Chondrocyte (in vitro differentiated cells): Measurements from ENCODE around the gene STK32A. TPM values are rescaled to one million over a fixed set of nuclear protein-coding genes. Genes with fewer than 3 reads are reported as not detected.
"Not testable (repeated sequence)": the region's sequence is repeated elsewhere in the genome, so short reads cannot be mapped to it uniquely, and the experiment has no call there.

Experiments
- DNase-seq: peaks from one replicate; pipeline ENCODE4 v3.0.0; 2021; ENCODE audit warnings: mixed read lengths, low spot score
- H3K27ac Mint-ChIP-seq: one replicate; pipeline ENCODE4 v1.8.0; 2021; ENCODE audit warnings: mild to moderate bottlenecking, moderate library complexity, mixed read lengths; ENCODE audit not compliant: unreplicated experiment
- H3K27me3 Mint-ChIP-seq: 2 replicates; pipeline ENCODE4 v1.8.0; 2021; ENCODE audit warnings: low read depth, mixed read lengths
- H3K36me3 Mint-ChIP-seq: 2 replicates; pipeline ENCODE4 v1.8.0; 2021; ENCODE audit warnings: low read depth, mixed read lengths
- H3K4me1 Mint-ChIP-seq: 2 replicates; pipeline ENCODE4 v1.8.0; 2021; ENCODE audit warnings: low read depth, mild to moderate bottlenecking, mixed read lengths
- H3K4me3 Mint-ChIP-seq: one replicate; pipeline ENCODE4 v1.8.0; 2021; ENCODE audit warnings: mild to moderate bottlenecking, moderate library complexity, mixed read lengths; ENCODE audit not compliant: unreplicated experiment
- H3K9me3 Mint-ChIP-seq: 2 replicates; pipeline ENCODE4 v1.8.0; 2021; ENCODE audit warnings: low read depth, mixed read lengths
- CTCF ChIP-seq: fragments of 200-600 bp; sonication (generic); IDR thresholded peaks from 2 replicates; pipeline ENCODE4 v1.5.0; 2021; ENCODE audit warnings: antibody characterized with exemption, mild to moderate bottlenecking, moderate library complexity
- total RNA-seq: library from RNA; stranded (reverse); gene quantifications from 3 replicates; pipeline ENCODE4 v1.2.1, GENCODE V29; 2021

Gene STK32A
- total RNA-seq, 1 donor from 2014 or later, result 0.12 TPM

DNA sequence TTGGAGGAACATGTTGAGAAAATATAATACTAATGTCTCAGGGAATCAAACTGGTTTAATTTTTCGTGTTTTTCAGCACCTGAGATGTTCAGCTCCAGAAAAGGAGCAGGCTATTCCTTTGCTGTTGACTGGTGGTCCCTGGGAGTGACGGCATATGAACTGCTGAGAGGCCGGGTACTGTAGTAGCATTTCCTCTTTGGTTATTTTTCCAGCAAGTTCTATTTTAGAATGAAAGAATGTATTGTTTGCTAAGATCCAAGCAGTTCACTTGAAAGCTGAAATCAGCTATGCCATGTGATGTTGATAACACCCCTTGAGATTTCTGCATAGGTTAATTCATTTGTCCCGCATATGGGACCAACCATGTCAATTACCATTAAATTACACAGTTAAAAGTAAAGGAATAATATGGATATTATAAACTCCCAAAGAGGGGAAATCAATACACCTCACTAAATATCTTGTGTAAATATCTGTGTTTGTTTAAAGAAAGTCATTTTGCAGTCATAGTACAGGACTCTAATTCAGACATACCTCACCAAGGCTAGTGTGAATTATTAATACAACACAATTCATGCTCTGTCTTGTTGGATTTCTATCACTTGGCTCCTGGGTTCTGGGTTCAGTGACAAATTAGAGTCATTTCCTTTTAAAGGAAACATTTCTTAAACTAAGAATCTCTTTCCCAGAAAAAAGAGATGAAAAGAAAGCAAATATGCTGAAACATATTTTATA lies 126.8 kb downstream of the STK32A start:
- Mint-ChIP-seq H3K9me3 (no peaks in the 10 kb centered on the region), H3K36me3 (no peaks in the 10 kb centered on the region), H3K27ac (no peak overlapping the region), H3K4me1 (peaks cover 17% of the 10 kb centered on the region), H3K27me3 (peaks cover 11% of the 10 kb centered on the region), H3K4me3 (no peak overlapping the region)
- no peak for DNase-seq
- no peak for TF ChIP-seq CTCF

- H3K36me3 Mint-ChIP-seq, DNase-seq, H3K27ac Mint-ChIP-seq, H3K4me3 Mint-ChIP-seq, H3K9me3 Mint-ChIP-seq: not testable (repeated sequence)
- H3K27me3 Mint-ChIP-seq, result peaks cover 11% of the 10 kb centered on the region
- H3K4me1 Mint-ChIP-seq, result peaks cover 19% of the 10 kb centered on the region
These were observed 132.6 kb downstream of the STK32A start for GRCh38 chr5:147367381-147367780.

DNA sequence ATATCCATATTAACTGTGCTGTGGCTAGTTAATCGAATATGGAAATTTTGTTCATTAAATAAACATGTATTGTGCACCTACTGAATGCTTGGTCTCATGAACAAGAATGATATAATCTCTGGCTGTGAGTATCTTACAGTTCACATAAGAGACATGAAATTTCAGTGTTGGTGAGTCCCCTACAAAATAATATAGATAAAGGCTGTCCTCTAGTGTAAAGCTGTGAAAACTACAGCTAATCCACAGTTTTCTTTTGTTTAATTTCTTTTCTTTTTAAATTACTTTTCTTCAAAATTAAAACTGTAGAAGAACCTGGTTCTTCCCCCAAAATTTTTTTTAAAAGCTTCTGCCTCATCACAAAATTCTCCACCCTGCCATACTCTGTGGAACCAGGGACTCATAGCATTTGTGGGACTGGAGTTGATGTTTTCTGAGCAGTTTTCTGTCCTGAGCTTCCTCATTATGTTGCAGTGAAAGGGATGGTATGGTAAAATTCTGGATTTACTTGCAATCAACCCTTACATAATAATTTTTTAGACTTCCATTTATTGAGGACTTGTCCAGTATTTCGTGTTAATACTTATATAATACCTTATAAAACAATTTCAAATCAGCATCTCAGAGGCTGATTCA lies 135.0 kb downstream of the STK32A start:
- peak; percentile 96 for TF ChIP-seq CTCF
- peak overlapping the region; percentile 80 for H3K27ac Mint-ChIP-seq
- H3K9me3 Mint-ChIP-seq, result no peaks in the 10 kb centered on the region

DNA sequence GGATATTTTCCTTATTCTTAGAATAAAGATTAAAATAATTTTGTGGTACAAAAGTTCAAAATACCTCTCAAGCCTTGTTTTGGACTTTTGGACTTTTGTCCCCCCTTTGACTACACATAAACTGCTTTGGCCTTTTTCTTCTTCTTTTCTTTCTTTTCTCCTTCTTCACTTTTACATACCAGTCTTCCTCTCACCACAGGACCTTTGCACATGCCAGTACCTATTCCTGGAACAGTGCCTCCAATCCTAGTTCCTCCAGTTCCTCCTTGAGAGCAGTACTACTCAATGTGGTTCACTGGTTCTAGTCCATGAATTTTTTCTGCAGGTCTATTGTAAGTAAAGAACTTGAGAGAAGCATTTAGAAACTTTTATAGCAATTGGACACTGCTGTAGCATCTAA lies 136.5 kb downstream of the STK32A start:
- Mint-ChIP-seq H3K27me3 (no peaks in the 10 kb centered on the region), H3K4me1 (peaks cover 15% of the 10 kb centered on the region), H3K27ac (no peak overlapping the region), H3K9me3 (no peaks in the 10 kb centered on the region), H3K36me3 (no peaks in the 10 kb centered on the region), H3K4me3 (no peak overlapping the region)
- no peak for DNase-seq
- no peak for TF ChIP-seq CTCF

More for the DNA sequence above, 135.0 kb downstream of the STK32A start:
- Mint-ChIP-seq H3K4me1 (peaks cover 19% of the 10 kb centered on the region), H3K27me3 (peaks cover 9% of the 10 kb centered on the region), H3K4me3 (peak overlapping the region; percentile 60), H3K36me3 (no peaks in the 10 kb centered on the region)
- no peak for DNase-seq

DNA sequence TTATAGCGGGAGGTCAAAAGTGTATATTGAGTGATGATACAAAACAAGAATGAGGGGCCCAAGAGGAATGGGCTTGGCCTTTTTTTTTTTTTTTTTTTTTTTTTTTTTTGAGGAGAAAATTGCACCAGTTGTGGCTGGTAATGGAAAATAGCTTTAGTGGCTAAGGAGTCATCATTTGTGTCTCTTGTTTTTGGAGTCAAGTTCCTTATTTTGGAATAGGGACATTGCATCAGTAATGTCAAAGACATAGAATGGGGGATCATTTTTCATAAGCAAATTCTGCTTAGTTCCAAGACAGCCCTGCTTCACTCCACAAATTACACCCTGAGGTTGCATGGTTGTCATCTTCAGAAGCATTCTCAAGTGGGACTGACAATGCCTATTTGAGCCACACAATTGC lies 137.4 kb downstream of the STK32A start:
- no peak for DNase-seq
- Mint-ChIP-seq H3K4me1 (peaks cover 11% of the 10 kb centered on the region), H3K27me3 (no peaks in the 10 kb centered on the region), H3K4me3 (no peak overlapping the region), H3K36me3 (no peaks in the 10 kb centered on the region), H3K9me3 (no peaks in the 10 kb centered on the region), H3K27ac (no peak overlapping the region)
- no peak for TF ChIP-seq CTCF
